GM19023 (cell line): ENCODE results near the gene DNASE1L2.
"Not testable (repeated sequence)": the region's sequence is repeated elsewhere in the genome, so short reads cannot be mapped to it uniquely, and the experiment has no call there.

Experiments used
- ATAC-seq: cut with Tn5 transposase; IDR thresholded peaks from one replicate; pipeline ENCODE4 v1.9.1; 2021; ENCODE audit warnings: mild to moderate bottlenecking, moderate library complexity; ENCODE audit not compliant: unreplicated experiment

Gene DNASE1L2

DNA sequence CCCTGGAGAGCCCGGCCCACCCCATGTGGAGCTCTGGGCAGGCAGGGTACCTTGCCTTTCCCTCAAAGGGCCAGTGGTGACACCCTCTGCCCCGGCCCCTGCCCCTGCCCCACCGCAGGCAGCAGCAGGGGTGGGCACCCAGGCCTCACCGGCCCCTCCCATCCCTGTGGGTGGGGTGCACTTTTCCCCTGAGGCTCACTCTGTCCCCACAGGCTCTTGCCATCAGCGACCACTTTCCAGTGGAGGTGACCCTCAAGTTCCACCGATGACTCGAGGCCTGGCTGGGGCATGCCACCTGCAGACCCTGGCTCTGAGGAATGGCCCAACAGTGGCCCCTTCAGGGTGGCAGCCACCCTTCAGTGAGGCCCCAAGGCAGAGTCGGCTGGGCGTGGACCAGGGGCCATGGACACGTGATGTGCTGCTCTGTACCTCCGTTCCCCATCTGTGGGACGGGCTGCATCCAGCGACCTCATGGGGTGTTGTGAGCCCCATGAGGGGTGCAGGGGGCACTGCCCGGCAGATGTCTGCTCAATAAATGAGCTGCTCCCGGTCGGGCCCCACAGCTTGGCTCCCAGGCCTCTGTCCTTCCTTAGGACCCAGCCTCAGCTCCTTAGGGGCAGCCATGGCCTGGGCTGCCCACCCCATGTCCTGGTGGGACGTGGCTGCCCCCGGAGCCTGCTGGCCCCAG is 2.0 kb downstream of the DNASE1L2 start:
- ATAC-seq = no peak

DNA sequence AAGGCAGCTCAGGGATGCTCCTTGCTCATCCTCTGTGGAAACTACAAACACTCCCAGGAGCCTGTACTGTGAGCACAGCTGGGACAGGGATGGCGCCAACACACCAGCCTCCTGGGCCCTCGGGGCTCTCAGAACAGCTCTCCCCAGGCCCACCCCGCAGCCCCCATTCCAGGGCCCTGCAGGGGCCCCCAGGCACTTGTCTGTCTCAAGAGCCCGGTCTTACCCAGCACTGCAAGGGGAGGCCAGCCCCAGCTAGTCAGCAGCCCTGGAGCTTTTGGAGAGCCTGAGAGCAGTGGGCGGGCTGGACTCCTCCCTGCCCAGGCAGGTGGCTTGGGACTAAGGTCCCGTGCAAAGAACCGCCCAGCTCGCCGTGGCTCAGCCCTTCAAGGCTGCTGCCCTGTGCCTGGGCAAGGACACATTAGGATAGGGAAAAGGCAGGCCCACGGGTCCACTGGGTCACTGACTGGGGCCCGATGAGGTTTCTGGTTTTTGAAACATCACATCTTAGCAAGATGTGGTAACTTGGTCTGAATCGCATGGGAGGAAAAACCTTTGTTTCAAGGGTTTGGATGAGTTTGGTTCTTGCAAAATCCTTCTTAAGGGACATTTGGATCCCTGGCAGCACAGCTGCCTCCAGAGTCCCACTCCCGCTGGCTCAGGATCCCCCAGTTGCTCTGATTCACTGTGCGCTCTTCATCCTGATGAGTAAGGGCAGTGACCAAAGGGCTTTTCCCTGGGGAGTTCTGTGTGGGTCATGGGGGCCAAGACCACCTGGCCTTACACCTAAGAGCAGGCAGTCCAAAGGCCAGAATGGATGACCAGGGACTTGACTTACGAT is 2.8 kb downstream of the DNASE1L2 start:
- no peak for ATAC-seq

DNA sequence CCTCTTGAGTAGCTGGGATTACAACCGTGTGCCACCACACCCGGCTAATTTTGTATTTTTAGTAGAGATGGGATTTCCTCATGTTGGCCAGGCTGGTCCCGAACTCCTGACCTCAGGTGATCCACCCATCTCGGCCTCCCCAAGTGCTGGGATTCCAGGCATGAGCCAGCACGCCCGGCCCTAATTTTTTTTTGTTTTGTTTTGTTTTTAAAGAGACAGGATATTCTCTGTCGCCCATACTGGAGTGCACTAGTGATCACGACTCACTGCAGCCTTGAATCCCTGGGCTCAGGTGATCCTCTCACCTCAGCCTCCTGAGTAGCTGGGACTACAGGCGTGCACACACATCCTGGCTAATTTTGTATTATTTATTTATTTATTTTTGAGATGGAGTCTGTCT is 4.1 kb downstream of the DNASE1L2 start:
- ATAC-seq = not testable (repeated sequence)

DNA sequence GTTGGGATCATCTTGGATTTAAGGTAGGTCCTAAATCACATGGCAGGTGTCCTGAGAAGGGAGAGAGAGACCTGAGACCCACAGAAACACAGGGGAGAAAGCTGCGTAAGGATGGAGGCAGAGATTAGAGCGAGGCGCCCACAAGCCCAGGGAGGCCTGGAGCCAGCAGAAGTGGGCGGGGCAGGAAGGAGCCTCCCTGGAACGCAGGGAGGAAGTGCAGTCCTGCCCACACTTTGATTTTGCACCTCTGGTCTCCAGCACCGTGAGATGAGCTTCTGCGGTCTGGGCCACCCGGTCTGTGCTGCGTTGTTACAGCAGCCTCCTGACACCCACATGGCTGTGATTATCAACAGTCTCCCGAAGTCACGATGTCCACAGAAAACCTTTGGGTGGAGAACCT is 6.4 kb downstream of the DNASE1L2 start:
- no peak for ATAC-seq

DNA sequence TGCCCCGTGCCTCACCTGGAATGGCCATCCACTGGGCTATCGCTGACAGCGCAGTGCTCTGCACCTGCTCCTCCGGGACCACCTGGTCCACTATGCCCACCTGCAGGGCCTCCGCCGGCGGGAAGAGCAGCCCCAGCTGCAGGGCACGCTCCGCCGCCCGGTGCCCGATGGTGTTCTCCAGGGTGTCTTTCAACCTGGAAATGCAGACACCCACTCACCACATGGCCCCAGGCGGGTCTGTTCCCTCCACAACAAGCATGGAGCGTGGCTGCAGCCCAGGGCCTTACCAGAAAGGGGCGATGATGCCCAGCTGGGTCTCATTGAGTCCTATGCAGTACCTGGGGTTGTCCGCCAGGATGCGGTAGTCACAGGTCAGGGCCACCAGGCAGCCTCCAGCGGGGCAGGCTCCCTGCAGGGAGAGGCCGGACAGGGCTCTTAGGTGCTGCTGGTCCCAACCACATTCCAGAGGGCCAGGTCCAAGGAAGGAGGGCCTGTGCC is 6.8 kb downstream of the DNASE1L2 start:
- no peak for ATAC-seq

DNA sequence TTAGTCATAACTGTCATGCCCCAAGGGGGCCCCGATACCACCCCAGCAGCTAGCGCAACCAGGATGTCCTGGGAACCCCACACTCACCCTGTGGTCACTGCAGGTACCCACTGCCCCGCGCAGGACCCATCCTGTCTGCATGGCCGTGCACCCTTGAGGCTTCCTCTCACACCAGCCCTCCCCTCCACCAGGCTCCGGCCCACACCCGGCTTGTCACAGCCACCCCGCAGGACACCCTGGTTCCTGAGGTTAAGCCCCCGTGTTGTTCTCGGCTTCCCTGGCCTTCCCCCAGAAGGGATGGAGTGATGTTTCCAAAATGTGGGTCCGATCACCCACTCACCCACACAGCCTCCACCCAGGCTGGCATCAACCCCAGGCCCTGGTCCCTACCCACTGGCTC is 7.5 kb downstream of the DNASE1L2 start:
- no peak for ATAC-seq

DNA sequence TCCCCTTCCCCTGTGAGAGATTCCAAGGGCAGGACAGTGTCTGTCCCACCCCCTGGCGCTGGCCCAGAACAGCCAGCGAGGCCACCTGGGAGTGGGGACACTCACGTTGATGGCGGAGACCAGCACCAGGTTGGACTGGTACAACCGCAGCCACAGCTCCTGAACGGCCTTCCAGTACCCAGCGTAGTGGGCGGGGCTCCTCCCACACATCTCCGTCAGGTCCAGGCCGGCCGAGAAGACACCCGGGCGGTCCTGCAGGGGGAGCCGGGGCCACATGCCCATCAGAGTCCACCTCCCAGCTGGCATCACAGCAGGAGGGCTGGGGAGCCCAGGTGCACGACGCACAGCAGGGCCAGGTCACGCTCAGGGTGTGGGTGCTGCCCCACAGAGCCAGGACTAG is 8.1 kb downstream of the DNASE1L2 start:
- ATAC-seq = no peak

DNA sequence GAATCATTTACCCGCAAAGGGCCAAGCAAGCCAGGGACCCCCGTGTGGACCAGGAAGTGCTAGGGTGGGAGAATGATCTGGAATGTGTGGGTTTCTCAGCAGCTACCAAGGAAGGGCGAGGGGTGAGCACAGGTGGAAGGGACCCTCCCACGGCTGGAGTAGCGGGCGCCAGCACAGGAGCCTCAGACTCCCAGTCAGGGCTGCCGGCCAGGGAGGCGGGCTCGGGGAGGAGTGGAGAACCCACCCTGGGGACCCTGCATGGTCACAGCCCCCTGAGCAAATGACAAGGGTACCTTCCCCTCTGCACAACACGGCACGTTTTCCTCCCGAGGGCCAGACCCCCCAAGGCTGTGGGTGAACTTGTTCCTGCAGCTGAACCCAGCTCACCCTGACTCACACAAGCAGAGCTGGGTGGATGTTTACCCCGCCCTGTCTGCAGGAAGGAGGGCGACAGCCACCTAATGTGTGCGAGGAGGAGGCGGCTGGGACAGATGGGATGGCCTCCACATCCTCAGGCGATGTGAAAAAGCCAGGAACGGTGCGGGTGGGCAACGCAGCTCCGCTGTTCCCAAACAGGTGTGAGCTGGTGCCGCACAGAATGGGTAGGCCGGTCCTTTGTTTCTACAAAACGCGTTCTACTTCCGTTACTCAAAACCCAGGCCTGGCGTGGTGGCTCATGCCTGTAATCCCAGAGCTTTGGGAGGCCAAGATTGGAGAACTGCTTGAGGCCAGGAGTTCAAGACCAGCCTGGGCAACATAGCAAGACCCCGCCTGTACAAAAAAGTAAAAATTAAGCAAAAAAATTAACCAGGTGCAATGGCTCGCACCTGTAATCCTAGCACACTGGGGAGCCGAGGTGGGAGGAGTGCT is 8.9 kb downstream of the DNASE1L2 start:
- no peak for ATAC-seq

DNA sequence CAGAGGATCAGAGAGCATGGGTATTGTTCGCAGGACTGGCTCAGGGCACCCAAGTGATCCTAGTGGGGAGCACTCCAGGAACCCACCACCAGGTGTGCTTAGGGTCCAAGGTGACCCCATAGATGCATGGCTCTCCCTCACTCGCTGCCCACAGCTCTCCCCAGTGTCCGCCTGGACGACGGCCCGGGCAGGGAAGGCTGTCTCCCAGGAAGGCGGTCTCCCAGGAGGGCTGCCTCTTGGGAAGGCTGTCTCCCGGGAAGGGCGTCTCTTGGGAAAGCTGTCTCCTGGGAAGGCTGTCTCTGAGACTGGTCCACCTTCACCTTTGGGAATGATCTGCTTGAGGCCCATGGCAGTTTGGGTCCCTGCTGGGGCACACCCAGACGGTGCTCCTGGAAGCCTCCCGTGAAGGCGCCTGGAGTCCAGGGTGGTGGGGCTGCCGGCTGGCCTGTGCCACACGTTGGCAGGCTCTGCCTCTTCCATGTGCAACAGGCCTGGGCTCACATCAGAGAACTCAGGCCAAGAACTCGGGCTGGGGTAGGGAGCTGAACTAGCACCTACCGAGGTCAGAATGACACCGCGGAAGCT is 10.1 kb downstream of the DNASE1L2 start:
- no peak for ATAC-seq

DNA sequence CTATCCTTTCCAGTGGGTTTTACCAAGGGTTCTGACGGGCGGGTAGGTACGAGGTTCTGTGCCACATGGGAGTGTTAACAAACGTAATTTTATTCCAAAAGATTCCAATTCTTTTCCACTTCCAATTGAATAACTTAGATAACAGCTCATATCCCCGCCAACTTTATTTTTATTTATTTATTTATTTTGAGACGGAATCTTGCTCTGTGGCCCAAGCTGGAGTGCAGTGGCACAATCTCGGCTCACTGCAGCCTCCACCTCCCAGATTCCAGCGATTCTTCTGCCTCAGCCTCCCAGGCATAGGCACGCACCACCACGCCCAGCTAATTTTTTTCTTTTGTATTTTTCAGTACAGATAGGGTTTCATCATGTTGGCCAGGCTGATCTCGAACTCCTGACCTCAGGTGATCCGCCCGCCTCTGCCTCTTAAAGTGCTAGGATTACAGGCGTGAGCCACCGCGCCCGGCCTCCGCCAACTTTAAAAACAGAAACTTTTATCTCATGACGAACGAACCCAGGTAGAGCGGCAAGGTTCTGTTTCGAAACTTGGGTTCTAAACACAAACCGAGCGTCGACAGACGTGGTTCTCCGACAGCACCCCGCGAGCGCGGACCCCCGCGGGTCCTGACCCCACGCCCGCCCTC is 14.5 kb downstream of the DNASE1L2 start:
- ATAC-seq = peak; percentile 12

DNA sequence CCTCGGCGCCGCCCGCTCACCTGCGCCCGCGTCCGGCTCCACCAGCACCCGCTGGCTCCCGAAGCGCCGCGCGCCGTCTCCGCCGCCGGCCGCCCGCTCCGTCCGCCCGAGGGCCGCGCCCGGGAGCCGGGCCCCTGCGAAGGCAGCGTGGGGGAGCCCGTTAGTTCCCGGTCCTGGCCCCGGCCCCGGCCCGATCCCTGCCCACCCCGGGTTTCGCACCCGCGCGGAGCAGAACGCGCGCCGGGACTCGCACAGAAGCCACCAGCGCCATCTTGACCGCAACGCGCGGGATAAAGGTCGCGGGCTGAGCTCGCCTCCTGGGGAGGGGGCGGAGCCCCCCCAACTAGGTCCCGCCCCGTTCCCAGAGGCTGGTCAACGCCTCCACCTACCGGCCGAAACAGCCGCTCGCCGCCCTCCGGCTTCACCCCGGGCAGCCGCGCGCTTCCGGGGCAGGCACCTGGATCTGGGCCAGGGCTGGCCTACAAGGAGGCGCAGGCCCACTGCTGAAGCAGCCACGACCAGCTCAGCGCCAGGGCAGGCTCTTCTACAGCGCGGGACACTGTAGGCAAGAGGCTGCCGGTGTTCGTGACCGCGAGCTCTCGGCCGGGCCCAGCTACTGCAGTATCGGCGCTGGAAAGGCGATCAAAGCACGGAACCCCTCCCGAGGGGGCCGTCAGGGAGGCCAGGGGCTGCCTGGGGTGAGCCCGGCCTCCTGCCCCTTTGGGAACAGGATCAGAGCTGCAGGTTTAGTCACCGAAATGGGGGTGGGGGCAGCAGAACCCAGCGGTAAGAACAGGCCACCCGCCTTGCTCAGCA is 15.3 kb downstream of the DNASE1L2 start, which contains the start of gene ECI1:
ECI1 (minus strand) TSS at position 292 of the 816 bp plus-strand sequence; CDS start at position 271, 21 bp downstream.
- peak; percentile 89 for ATAC-seq

DNA sequence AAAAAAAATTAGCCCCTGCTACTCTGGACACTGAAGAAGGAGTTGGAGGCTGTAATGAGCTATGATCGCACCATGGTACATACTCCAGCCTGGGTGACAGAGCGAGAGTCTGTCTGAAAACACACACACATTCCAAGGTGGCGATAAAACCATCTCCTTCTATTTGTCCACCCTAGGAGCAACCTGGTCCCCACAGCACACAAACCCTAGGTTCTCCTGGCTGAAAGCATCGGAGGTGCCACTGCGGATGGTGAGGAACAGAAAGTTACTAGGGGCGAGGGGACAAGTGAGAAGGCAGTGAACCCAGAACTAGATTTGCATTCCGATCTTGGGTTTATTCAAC is 16.5 kb downstream of the DNASE1L2 start:
- no peak for ATAC-seq

DNA sequence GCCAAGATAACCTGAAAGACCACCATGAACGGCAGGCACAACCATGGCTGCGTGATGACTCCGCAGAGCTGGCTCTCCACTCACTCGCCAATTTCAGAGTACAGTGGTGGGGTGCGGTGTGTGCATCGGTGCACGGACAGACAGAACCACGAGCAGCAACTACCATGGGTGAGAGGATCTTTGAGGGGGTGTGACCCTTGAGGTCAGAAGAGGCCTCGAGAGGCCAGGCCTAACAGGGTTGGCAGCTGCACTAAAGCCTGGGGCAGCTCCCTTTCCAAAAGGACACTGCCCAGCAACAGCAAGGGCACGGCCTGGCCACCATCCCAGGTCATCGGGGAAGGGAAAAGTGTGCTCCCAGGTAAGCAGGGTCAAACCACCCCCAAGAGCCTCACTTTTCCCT is 17.0 kb downstream of the DNASE1L2 start:
- no peak for ATAC-seq

DNA sequence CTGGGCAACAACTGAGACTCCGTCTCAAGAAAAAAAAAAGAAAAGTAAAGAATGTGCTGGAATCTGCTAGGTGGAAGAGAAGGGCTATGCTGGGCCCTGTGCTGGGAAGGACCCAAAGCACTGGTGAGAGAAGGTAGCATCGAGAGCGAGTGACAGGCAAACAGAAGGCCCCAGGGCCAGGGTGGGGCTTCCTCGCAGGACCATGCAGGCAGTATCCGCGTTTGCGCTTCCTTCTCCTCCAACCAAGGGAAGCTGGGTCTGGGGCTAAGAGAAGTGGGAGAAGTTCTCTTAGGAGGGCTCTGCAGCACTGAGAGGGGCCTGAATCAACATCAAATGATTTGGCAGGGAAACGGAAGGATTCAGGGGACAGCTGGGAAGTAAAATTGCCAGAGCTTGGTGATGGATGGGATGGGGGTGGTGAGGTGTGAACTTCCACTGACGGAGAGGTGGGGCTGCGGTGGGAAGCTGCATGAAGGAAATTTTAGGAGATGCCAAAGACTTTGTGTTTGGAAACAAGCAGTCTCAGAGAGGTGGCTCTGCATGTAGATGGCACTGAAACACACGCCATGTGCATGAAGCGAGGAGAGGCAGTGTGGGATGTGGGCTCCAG is 20.4 kb downstream of the DNASE1L2 start:
- ATAC-seq = no peak

DNA sequence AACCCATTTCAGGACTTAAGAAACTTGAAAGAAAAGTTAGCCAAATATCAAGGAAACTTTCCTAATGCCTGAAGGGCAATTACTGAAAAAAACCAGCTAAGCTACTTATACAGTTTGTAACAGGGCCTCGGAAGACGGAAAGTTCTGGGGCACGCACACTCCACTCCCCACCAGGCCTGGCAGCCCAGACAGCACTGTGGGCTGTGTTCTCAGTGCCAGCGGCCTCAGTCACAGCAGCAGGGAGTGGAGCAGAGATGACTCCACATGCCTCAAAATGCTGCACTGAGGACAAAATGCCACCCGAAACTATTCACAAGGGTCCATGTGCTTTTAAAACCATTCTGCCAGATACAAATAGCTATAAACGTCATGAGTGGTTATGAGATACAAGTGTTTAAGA is 21.5 kb downstream of the DNASE1L2 start:
- no peak for ATAC-seq

DNA sequence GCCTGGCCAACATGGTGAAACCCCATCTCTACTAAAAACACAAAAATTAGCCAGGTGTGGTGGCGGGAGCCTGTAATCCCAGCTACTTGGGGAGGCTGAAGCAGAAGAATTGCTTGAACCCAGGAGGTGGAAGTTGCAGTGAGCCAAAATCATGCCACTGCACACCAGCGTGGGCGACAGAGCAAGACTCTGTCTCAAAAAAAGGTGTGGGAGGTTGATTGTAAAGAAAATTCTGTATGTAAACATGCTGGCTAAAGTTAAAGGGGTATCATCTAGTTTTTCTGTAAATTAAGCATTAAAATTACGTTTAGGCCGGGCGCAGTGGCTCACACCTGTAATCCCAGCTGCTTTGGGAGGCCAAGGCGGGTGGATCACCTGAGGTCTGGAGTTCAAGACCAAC is 22.3 kb downstream of the DNASE1L2 start:
- not testable (repeated sequence) for ATAC-seq

DNA sequence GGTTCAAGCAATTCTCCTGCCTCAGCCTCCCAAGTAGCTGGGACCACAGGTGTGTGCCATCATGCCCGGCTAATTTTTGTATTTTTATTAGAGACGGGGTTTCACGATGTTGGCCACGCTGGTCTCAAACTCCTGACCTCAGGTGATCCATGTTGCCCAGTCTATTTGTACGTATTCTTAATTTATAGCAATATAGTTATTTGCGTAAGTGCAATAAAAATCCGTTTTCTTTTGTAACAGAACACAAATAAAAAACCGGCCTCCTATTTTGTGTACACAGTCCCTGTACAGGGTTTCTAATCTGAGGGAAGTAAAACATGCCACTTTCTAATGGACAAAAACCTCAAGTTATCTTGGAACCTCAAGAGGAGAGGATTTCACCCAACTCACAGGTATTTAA is 24.0 kb downstream of the DNASE1L2 start:
- ATAC-seq = no peak

DNA sequence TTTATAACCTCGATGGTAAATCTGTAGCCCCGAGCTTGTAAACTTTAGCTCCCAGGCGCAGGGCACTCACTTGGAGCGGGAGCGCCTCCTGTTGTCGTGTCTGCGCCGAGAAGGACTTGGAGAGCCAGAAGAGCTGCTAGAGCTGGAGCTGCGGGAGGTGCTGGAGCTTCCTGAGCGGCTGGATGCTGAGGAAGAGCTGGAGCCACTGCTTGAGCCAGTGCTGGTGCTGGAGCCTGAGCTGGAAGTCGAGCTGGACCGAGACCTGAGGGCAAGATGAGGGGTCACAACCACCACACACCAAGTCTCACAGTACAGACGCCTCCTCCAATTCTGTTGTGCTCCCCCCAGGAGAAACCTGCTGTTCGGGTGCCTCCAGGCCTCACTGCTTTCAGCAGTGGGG is 26.8 kb downstream of the DNASE1L2 start:
- ATAC-seq = not testable (repeated sequence)

DNA sequence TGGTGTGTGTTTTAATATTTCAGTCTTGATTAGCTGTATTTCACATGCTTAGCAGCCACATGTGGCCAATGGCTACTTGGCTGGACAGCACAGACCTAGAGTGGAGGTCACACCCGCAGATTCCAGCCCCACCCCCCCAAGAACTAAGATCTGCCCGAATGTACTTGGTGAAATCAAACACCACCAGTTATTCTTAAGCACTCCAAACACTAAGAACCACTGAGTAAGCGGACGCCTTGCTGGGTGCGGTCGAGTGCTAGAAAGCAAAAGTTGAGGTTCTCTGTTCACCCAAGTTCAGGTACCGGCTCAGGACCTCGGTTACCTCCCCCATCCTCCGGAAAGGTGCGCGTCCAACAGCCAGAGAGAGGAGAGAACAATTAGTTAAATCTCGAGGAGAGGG is 30.6 kb downstream of the DNASE1L2 start:
- not testable (repeated sequence) for ATAC-seq
